Activated gamma-delta T cell treated with anti-CD3 and anti-CD28 coated beads, Interleukin-2, amount 50 U/mL, for 16 hours (primary cell): Measurements from ENCODE around the gene SRSF10.
"Not testable (repeated sequence)": the region's sequence is repeated elsewhere in the genome, so short reads cannot be mapped to it uniquely, and the experiment has no call there.

Experiments
- DNase-seq: peaks from one replicate; pipeline ENCODE4 v3.0.0-alpha.2; 2020; ENCODE audit warnings: low read depth

Gene SRSF10

DNA sequence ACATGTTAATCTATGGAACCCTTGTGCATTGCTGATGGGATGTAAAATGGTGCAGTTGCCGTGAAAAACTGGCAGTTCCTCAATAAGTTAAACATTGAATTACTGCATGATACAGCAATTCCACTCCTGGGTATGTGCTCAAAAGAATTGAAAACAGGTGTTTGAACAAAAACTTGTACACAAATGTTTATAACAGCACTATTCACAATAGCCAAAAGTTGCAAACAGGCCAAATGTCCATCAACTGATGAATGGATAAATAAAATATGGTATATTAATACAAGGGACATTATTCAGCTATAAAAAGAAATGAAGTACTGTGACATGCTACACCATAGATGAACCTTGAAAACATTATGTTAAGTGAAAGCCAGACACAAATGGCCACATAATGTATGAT is 17.7 kb upstream of the SRSF10 start:
- no peak for DNase-seq

DNA sequence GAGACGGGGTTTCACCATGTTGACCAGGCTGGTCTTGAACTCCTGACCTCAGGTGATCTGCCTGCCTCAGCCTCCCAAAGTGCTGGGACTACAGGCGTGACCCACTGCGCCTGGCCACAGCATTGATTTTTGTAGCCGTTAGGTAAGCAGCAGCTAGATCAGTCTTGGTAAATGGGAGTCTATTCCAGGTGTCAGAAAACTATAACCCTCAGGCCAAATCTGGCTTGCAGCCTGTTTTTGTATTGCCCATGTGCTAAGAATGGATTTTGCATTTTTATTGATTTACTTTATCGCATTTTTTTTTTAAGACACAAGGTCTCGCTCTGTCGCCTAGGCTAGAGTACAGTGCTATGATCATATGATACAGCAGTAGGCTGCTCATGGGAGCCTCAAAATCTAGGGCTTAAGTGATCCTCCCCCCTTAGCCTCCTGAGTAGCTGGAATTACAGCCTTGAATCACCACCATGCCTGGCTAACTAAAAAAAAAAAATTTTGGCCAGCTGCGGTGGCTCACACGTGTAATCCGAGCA is 16.6 kb upstream of the SRSF10 start:
- no peak for DNase-seq

DNA sequence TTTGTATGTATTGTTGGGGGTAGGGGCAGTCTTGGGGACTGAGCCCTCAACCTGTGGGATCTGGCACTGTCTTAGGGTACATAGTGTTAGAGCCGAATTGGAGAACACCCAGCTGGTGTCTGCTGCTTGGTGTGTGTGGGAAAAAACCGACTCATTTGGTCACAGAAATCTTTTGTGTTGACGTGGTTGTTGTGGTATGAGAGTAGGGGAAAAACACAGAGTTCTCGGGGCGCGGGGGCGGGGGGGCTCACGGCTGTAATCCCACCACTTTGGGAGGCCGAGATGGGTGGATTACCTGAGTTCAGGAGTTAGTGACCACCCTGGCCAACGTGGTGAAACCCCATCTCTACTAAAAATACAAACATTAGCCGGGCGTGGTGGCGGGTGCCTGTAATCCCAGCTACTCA is 15.3 kb upstream of the SRSF10 start:
- no peak for DNase-seq

DNA sequence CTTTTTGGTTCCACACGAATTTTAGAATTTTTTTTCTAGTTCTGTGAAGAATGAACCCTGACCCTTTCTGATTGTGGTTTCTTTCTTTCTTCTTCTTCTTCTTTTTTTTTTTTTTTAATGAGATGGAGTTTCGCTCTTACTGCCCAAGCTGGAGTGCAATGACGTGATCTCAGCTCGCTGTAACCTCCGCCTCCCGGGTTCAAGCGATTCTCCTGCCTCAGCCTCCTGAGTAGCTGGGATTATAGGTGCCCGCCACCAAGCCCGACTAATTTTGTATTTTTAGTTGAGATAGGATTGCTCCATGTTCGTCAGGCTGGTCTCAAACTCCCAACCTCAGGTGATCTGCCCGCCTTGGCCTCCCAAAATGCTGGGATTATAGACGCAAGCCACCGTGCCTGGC is 11.9 kb upstream of the SRSF10 start:
- DNase-seq, result not testable (repeated sequence)

DNA sequence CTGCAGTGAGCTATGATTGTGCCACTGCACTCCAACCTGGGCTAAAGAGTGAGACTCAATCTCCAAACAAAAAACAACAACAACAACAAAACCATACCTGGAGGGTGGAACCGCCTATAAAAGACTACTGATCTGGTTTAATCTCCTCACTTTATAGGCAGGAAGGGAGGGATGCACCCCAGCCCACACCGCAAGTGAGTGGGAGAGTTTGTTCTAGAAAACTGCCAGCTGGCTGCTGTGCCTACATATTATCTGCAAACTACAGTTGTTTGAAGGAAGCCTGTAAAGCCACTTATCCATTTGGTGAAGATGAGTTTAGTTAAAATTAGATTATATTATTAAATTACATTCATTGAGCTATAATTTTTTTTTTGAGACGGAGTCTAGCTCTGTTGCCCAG is 9.1 kb upstream of the SRSF10 start:
- DNase-seq, result no peak

DNA sequence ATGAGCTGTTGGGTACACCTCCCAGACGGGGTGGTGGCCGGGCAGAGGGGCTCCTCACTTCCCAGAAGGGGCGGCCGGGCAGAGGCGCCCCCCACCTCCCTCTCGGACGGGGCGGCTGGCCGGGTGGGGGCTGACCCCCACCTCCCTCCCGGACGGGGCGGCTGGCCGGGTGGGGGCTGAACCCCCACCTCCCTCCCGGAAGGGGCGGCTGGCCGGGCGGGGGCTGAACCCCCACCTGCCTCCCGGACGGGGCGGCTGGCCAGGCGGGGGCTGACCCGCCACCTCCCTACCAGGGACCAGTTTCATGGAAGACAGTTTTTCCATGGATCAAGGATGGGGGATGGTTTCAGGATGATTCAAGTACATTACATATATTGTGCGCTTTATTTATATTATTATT is 6.9 kb upstream of the SRSF10 start:
- DNase-seq, result not testable (repeated sequence)

DNA sequence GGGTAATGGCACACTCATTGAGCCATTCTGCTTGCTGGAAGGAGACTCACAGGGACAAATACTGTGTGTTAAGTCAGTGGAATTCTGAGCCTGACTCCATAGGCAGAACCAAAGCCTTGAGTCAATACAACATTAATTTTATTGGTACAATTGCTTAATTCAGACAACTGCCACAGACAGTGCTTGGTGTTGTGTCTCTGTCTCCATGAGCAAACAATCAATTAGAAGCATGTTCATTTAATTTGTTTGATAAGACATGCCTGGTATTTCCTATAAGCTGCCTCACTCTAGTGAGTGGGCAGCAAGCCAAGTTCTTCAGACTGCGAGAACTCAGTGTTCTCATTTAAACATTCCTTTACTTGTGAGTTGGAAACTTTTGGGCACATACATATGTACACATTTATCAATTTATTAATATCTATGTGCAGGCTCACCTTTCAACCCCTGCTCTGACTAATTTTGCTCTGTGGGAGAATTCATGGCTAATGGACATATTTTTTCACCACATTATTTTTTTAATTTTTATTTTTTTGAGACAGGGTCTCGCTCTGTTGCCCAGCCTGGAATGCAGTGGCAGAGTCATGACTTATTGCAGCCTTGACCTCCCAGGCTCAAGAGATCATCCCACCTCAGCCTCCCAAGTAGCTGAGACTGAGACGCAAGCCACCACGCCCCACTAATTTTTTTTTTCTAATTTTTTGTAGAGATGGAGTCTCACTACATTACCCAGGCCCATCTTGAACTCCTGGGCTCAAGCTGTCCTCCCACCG is 4.5 kb upstream of the SRSF10 start:
- DNase-seq, result no peak

DNA sequence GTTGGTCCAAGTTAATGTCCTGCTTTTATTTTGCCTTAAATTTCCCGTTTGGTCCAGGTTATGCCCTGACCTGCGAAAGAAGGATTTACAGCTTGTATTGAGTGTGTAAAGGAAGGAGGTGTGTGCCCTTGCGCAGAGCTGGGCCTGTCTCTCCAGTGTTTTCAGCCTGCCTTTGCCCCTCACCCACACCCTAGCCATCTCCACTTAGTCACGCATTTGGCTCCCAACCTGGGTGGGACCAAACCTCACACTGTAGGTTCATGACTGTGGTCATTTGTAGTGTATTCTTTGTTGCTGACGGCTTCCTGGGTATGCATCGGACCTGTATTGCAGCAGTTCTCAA is 572 bp upstream of the SRSF10 start:
- DNase-seq, result peak; percentile 18

DNA sequence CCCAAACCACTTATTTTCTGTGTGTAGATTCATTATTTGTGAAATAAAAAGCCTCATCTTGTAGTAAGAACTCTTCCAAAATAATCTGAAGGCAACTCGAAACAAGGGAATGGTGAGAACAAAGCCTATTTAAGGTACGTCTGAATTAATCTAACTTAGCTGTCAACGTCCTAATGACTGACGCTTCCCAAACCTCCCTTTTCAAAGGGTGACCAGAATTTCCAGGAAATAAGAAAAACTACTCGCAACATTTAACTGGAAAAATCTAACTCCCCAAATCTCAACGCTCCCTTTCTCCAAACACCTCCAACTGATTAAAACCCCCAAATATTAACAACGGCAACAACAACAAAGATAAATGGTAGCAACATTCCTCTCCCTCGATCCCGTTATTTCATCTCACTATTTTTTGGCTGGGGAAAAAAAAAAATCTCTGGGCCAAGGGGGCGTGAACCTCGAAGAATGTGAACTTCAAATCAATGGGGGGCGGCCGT is 693 bp downstream of the SRSF10 start:
- no peak for DNase-seq

DNA sequence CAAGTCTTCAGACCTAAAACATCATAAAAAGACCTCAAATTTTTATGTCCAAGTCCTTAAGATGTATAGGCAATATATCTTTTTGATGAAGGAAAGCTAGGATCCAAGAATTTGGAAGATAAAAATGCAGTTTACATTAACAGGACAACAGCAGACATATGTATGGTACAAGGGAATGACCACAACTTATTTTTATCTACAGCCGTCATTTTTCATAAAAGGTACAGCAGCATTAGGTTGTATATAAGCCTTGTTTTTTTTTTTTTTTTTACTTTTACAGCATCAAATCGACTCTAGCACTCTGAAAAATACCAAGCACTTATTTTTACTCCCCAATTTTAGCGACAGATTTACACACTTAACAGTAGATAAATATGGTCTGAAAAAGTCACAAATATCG is 1.3 kb downstream of the SRSF10 start:
- no peak for DNase-seq

DNA sequence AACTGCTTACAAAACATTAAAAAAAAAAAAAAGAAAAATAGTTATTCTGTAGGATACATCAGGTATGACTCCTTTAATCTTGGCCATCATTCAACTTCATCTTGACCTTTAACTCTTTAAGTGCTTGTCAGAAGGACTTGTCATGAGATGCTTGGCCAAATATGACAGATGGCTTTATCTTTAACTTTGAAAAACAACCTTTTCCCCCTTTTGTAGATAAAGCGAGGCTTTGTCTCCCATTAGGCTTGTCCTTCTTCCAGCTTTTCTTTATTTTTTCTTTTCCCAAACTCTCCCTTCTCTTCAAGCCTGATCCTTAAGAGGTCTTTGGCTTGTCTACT is 2.3 kb downstream of the SRSF10 start:
- no peak for DNase-seq

DNA sequence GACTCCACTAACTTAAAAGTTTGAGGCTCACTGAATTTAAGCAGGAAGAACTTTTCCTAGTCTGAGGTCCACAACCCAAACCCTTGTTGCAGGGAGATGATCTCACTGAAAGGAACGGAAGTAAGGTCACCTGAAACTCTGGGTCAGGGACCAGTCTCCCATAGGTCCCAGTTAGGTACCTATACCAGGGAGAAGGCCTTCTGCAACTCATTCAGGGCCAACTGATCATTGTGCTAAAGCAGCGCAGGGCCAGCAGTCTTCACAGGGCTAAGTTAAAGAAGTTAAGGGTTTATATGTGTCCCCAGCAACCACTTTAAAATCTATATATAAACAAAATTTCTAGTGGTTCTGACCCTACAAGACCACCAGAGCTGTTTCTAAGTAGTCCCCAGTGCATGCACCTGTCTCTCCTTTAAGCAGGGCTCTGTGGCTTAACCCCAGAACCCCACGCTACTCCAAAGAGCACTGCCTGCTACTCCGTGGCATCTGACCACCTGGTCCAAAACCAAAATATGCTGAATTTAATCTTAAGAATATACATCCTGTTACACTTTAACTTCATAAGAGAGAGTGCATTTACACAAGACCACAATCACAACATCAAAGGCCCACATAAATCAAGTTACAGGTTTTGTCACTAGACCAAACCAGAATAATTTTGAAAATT is 2.8 kb downstream of the SRSF10 start:
- DNase-seq, result no peak

DNA sequence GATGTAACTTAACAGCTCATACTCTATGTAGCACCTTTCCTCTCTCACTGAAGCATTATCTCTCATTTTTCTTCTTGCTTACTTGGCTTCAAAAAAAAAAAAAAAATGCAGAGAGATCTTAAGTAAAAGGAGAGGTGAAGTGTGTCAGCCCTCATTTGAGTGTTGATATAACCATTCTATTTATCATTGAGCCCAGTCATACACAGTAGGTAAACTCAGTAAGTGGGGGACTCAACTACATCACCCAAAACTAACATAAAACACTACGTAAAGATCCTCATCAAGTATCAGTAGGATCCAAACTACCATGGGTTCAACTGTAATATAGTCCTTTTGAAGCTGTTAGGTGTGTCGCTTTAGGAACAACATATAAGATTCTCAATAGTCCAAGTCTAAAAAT is 12.3 kb downstream of the SRSF10 start:
- no peak for DNase-seq

DNA sequence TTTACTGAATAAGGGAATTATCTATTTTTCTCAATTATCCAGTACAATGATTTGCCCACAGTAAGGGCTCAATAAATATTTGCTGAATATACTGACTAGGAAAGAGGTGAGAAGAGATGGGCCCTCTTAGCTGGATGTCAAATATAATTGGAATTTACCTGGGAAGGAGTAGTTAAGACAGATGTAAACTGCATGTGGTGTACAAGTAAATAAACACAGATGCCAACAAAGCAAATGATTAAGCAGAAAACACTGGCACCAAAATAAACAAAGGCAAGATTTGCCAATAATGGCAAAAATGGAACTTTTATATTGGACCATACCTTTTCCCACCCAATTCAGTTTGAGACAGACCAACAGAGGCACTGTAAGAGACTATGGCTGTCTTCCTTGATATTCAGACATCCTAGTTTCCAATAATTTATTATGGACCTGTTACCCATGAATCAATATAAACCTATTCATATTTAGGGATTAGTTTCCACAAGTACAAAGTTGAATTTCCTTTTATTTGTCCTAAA is 13.1 kb downstream of the SRSF10 start:
- DNase-seq, result no peak

DNA sequence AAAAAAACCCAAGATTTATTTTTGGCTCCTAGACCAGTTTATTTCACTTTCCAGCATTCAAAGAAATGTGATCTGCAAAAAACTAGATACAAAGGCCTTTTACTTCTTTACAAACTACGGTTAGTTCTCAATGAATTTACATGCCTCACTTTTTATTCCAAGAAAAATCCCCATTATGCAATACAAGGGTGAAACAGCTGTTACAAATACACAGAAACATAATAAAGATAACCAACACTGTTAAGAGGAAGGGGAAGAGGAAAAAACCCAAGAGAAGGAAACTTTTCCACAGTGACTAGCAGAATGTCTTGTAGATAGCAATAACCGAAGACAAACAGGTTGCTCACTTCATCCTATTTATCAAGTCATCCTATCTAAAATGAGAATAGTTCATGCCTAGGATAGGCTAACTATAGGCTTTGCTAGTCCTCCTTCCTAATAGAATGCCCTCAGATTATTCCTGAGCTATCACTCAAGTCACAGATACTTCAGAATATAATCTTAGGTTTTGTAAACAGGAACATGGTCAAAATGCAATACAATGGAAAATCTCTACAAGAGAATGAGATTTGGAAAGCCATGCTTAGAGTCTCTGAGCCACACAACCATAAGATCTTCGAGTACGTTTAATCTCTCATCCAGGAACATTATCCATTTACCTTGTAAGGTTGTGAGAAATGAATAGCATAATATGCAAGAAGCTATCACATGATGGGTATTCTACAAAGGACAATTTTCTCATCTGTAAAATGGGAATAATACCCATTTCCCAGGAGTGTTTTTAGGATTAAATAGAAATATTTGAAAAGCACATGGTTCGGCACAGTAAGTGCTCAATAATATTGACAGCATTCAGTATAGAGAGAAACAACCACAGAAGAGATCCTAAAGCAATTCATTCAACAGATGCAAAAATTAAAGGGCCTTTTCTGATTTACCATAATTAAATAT is 15.1 kb downstream of the SRSF10 start:
- no peak for DNase-seq

DNA sequence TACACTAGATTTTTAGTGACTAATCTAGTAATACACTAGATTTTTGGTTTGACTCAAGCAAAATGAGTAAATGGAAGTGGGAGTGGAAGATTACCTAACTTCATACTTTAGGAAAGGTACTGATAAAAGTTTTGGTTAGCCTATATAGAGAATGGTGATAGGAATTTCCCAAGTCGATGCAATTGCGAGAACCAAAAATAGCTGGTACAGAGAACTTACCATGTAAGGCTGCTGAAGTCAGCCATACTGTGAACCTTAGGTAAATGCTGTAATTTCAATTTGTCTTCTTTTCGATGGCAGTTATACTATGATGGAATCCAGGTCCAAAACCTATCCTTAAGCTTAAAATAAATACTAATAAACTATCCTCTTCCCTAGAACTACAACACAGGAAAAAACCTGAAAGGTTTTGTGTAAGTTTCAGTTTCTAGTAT is 15.9 kb downstream of the SRSF10 start:
- DNase-seq, result no peak

DNA sequence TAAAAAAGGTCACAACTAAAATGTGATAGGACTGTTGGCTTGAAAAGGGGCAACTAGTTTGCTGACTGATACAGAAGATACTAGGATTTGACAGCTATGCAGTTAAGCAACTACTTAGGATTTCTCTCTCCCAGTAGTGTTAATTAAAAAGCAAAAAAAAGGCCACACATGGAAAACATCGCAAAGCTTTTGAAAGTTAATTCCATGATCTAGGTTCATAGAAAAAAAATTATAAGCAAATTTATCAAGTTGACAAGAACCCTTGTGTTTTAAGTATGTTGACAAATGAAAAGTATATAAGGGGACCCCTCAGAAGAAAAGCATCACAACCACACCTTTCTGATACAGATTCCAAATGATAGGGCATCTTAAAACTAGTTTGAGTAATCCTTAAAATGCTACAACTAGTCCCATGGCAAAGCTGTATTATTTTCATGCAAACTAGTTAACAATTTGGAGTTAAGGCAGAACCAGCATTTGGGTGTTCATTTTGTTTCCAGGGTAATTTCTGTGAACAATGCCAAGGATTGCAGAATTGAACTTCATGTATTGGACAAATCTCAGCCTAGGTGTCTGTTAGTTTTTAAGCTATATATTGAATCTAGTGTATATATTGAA is 16.4 kb downstream of the SRSF10 start:
- no peak for DNase-seq

DNA sequence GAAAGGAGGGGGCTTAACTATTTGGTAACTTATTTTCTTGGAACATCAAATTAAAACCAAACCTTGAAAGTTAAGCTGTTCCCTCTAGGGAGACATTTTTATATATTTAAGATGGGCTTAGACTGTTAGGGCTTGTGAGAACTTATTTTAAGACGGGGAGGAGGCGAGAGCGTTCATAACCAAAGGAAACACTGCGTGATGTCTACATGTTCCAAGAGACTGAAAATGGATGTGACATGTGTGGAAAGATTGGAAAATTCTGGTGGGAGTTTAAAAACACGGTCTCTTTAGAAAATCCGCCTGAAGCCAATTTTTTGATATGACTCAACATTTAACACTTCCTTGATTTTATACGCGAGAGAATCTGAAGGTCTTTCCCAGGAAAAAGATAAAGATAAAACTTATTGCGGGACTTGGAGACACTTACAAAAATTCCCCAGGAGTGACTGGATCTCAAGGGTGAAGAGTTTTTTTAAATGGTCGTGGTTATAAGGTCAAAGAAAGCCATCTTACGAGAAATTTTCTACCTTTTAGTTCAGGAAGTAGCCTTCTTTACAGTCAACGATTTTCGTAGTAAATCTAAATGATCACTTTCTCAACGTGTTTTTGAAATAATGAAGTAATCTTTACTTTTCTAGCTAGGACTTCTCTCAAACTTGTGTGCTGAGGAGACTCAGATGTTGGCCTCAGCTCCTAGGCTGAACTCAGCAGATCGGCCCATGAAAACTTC is 19.7 kb downstream of the SRSF10 start:
- DNase-seq, result no peak

DNA sequence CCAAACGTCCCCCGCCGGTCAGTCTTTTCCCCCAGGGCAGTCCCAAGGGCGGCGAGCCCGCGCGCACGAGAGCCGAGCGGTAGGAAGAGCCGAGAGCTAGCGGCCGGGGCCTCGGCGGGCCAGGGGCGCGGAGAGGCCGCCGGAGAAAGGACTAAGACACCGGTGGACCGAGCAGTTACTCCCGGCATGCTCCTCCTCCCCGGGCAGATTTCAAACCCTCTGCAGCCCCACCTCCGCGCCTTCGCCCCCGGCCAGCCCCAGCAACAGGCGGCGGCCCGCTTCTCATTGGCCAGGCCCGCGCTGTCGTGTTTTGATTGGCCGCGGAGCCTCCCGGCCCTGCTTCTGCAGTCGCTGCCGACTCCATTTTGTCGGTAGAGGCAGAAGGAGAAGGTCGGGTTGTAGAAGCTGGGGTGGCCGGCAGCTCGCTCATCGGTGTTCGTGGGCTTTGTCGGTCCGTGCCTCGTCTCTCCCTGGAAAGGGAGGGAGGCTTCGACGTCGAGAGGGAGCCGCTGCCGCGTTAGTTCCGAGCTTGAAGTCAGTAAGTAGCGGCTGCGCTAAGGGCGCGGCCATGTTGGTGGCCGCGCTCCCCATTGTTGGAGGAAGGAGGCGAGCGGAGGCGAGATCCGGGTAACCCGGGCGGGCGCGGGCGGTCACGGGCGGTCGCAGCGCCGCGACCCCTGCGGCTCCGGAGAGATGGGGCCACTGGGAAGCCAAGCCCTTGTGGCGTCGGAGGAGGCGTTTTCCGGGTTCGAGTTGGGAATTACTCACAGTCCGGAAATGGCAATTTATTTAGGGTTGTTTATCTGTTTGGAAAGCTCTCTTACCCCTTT is 20.5 kb downstream of the SRSF10 start, which contains the start of gene PNRC2:
Gene PNRC2 (plus strand): TSS at position 368 of the 830 bp plus-strand sequence. CDS start 1,630 bp downstream, outside the sequence.
- DNase-seq, result peak; percentile 93
